NOMO-1 (cell line): ENCODE results near the gene SNTG2.

Experiments used
- DNase-seq, 2 experiments: peaks; one replicate each; lab custom pipeline; 2025; ENCODE audit not compliant: unreplicated experiment in 2 of 2; lab: John Stamatoyannopoulos, UW

The SNTG2 gene

GRCh38 chr2:926259-926793 lies 24.3 kb upstream of the SNTG2 start:
- DNase-seq = no peak

GRCh38 chr2:926896-927295 lies 23.8 kb upstream of the SNTG2 start:
- DNase-seq = no peak

- DNase-seq = no peak
These were observed 21.5 kb upstream of the SNTG2 start for GRCh38 chr2:929011-929735.

- no peak for DNase-seq
These were observed 20.7 kb upstream of the SNTG2 start for GRCh38 chr2:929925-930324.

GRCh38 chr2:930935-931334 lies 19.7 kb upstream of the SNTG2 start:
- DNase-seq = no peak

GRCh38 chr2:932320-933115 lies 18.1 kb upstream of the SNTG2 start:
- no peak for DNase-seq

GRCh38 chr2:933734-934295 lies 16.8 kb upstream of the SNTG2 start:
- DNase-seq = no peak

- no peak for DNase-seq
These were observed 13.1 kb upstream of the SNTG2 start for GRCh38 chr2:937530-937929.

- no peak for DNase-seq
These were observed 12.3 kb upstream of the SNTG2 start for GRCh38 chr2:938181-939005.

- no peak for DNase-seq
These were observed 10.6 kb upstream of the SNTG2 start for GRCh38 chr2:939936-940601.

- DNase-seq = no peak
These were observed 8.8 kb upstream of the SNTG2 start for GRCh38 chr2:941871-942270.

GRCh38 chr2:942775-943460 lies 7.7 kb upstream of the SNTG2 start:
- no peak for DNase-seq

GRCh38 chr2:943461-943797 lies 7.2 kb upstream of the SNTG2 start:
- DNase-seq = no peak

- no peak for DNase-seq
These were observed 6.8 kb upstream of the SNTG2 start for GRCh38 chr2:943821-944220.

GRCh38 chr2:944693-945092 lies 6.0 kb upstream of the SNTG2 start:
- DNase-seq = no peak

- DNase-seq = no peak
These were observed 5.5 kb upstream of the SNTG2 start for GRCh38 chr2:945104-945503.

- DNase-seq = no peak
These were observed 4.3 kb upstream of the SNTG2 start for GRCh38 chr2:946073-946948.

GRCh38 chr2:949384-950079 lies 1.1 kb upstream of the SNTG2 start:
- DNase-seq = no peak
